NCI-H2107 treated with DMSO at 0.1 percent for 48 hours (cell line): ENCODE data around the gene VWA2.

Experiments used
- DNase-seq: peaks from one replicate; lab custom pipeline; 2025; ENCODE audit not compliant: unreplicated experiment; lab: John Stamatoyannopoulos, UW

The VWA2 gene

GRCh38 chr10:114293075-114293474 lies 54.0 kb downstream of the VWA2 start:
- DNase-seq = no peak

- no peak for DNase-seq
Observed at GRCh38 chr10:114294549-114294948, 55.5 kb downstream of the VWA2 start.

- no peak for DNase-seq
Observed at GRCh38 chr10:114295393-114295792, 56.3 kb downstream of the VWA2 start.

- no peak for DNase-seq
Observed at GRCh38 chr10:114297136-114297705, 58.2 kb downstream of the VWA2 start.

GRCh38 chr10:114300036-114300645 lies 61.1 kb downstream of the VWA2 start:
- DNase-seq = no peak

- no peak for DNase-seq
Observed at GRCh38 chr10:114301177-114301576, 62.1 kb downstream of the VWA2 start.

GRCh38 chr10:114301951-114302710 lies 63.1 kb downstream of the VWA2 start:
- DNase-seq = no peak

GRCh38 chr10:114303556-114303955 lies 64.5 kb downstream of the VWA2 start:
- no peak for DNase-seq

GRCh38 chr10:114304017-114304570 lies 65.0 kb downstream of the VWA2 start:
- DNase-seq = peak; percentile 54

- peak; percentile 1 for DNase-seq
Observed at GRCh38 chr10:114304571-114305421, 65.7 kb downstream of the VWA2 start.

- DNase-seq = no peak
Observed at GRCh38 chr10:114305521-114305925, 66.5 kb downstream of the VWA2 start.

- DNase-seq = no peak
Observed at GRCh38 chr10:114306116-114306973, 67.3 kb downstream of the VWA2 start.

GRCh38 chr10:114307731-114308130 lies 68.7 kb downstream of the VWA2 start:
- no peak for DNase-seq

GRCh38 chr10:114308531-114309363 lies 69.7 kb downstream of the VWA2 start:
- no peak for DNase-seq

GRCh38 chr10:114309364-114309651 lies 70.3 kb downstream of the VWA2 start:
- DNase-seq = no peak

- DNase-seq = no peak
Observed at GRCh38 chr10:114310346-114310745, 71.3 kb downstream of the VWA2 start.

- no peak for DNase-seq
Observed at GRCh38 chr10:114311023-114311422, 72.0 kb downstream of the VWA2 start.

- no peak for DNase-seq
Observed at GRCh38 chr10:114311496-114312209, 72.6 kb downstream of the VWA2 start.

- DNase-seq = no peak
Observed at GRCh38 chr10:114313139-114313538, 74.1 kb downstream of the VWA2 start.
